Neutrophil (primary cell): ENCODE results near the gene EIF3F.

Source experiments
- H3K27ac ChIP-seq: fragments of 200-600 bp; sonication (generic); 2 replicates; pipeline ENCODE4 v1.5.1; 2016; ENCODE audit warnings: mild to moderate bottlenecking, moderate library complexity
- H3K27me3 ChIP-seq: fragments of 200-600 bp; sonication (generic); 2 replicates; pipeline ENCODE4 v1.6.0; 2016; ENCODE audit warnings: mild to moderate bottlenecking
- H3K36me3 ChIP-seq: fragments of 200-600 bp; sonication (generic); 2 replicates; pipeline ENCODE4 v1.5.1; 2017
- H3K4me1 ChIP-seq, 2 experiments: fragments of 200-600 bp in 1 of 2; sonication (generic) in 1 of 2; 1 replicate in 1 of 2; 2 replicates in 1 of 2; pipeline versions ENCODE4 v1.5.1 to v1.6.1; 2013 to 2016; ENCODE audit warnings: low read depth in 1 of 2, low read length in 1 of 2, mild to moderate bottlenecking in 1 of 2, moderate library complexity in 1 of 2; ENCODE audit not compliant: control insufficient read depth in 1 of 2, insufficient read depth in 1 of 2
- H3K4me3 ChIP-seq, 2 experiments: fragments of 200-600 bp in 1 of 2; sonication (generic) in 1 of 2; 1 replicate in 1 of 2; 2 replicates in 1 of 2; pipeline ENCODE4 v1.5.1; 2013 to 2016; ENCODE audit warnings: low read depth in 1 of 2, low read length in 1 of 2, mild to moderate bottlenecking in 1 of 2, moderate library complexity in 1 of 2
- H3K9me3 ChIP-seq: fragments of 200-600 bp; sonication (generic); 2 replicates; pipeline ENCODE4 v1.5.1; 2016
- CTCF ChIP-seq: fragments of 200-600 bp; sonication (generic); IDR thresholded peaks from 2 replicates; pipeline ENCODE4 v1.5.1; 2016; ENCODE audit warnings: antibody characterized with exemption

Gene EIF3F

GRCh38 chr11:8021920-8022319 lies 34.8 kb downstream of the EIF3F start:
- no peaks in the 10 kb centered on the region for H3K36me3 ChIP-seq
- H3K9me3 ChIP-seq: no peaks in the 10 kb centered on the region
- no peak overlapping the region for H3K27ac ChIP-seq
- no peak overlapping the region for H3K4me3 ChIP-seq
- no peak for TF ChIP-seq CTCF
- H3K4me1 ChIP-seq: peaks cover 0 to 9% of the 10 kb centered on the region in 2 experiments
- peaks cover 29% of the 10 kb centered on the region for H3K27me3 ChIP-seq

DNA sequence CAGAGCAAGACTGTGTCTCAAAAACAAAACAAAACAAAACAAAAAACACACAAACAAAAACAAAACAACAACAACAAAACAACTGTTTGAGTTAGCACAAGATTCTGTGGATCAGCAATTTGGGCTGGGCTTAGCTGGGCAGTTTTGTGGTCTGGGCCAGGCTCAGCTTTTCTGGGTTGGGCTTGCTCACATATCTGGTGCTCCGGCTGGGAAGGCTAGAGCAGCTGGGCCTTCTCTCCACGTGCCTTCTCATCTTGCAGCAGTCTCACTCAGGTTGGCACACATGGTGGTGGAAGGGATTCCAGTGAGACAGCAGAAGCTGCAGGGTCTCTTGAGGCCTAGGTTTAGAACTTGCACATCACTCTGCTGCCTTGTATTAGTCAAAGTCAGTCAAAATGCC lies 35.7 kb downstream of the EIF3F start:
- Histone ChIP-seq H3K36me3 (no peaks in the 10 kb centered on the region), H3K27ac (no peak overlapping the region), H3K4me1 (peaks cover 0 to 9% of the 10 kb centered on the region in 2 experiments), H3K27me3 (peaks cover 38% of the 10 kb centered on the region), H3K4me3 (no peak overlapping the region), H3K9me3 (no peaks in the 10 kb centered on the region)
- TF ChIP-seq CTCF: no peak

GRCh38 chr11:8023831-8024555 lies 36.9 kb downstream of the EIF3F start:
- peaks cover 48% of the 10 kb centered on the region for H3K27me3 ChIP-seq
- no peak for TF ChIP-seq CTCF

DNA sequence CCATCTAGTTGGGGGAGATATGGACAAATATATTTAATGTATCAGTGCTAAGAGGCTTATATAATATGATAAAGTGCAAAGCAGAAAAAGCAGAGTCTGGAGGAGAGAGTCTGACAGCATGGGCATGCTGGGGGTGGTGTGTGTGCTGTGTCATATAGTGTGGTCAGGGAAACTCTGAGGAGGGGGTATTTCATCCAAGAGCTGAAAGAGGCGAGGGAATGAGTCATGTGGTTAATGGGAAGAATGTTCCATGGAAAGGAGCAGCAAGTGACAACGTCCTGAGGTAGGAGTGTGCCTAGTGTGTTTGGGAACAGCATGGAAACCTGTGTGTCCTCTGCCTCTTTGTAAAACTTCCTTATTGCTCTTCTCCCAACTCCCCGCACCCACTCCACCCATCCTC lies 38.0 kb downstream of the EIF3F start:
- Histone ChIP-seq H3K36me3 (no peaks in the 10 kb centered on the region), H3K4me3 (no peak overlapping the region), H3K9me3 (no peaks in the 10 kb centered on the region), H3K4me1 (no peaks in the 10 kb centered on the region), H3K27ac (no peak overlapping the region), H3K27me3 (peaks cover 54% of the 10 kb centered on the region)
- no peak for TF ChIP-seq CTCF

More at GRCh38 chr11:8023831-8024555, 36.9 kb downstream of the EIF3F start:
- H3K36me3 ChIP-seq: no peaks in the 10 kb centered on the region
- no peak overlapping the region for H3K27ac ChIP-seq
- H3K4me3 ChIP-seq: no peak overlapping the region
- H3K4me1 ChIP-seq: peaks cover 0 to 9% of the 10 kb centered on the region in 2 experiments
- H3K9me3 ChIP-seq: no peaks in the 10 kb centered on the region

- Histone ChIP-seq H3K4me1 (no peaks in the 10 kb centered on the region), H3K36me3 (no peaks in the 10 kb centered on the region), H3K27ac (no peak overlapping the region), H3K4me3 (no peak overlapping the region), H3K27me3 (peaks cover 61% of the 10 kb centered on the region), H3K9me3 (no peaks in the 10 kb centered on the region)
- TF ChIP-seq CTCF: no peak
Observed at GRCh38 chr11:8025816-8026215, 38.7 kb downstream of the EIF3F start.
